ENCODE results near the gene DTX2.
"Not testable (repeated sequence)": the region's sequence is repeated elsewhere in the genome, so short reads cannot be mapped to it uniquely, and the experiment has no call there.

GRCh38 chr7:76464959-76465358 is 3.5 kb downstream of the DTX2 start:
- TF ChIP-seq CTCF, POLR2A (IDR thresholded peaks at IDR 0.05): not testable (repeated sequence)

Data from right lobe of liver (tissue), 4 donors.